ENCODE data around the gene EFCAB6. TPM values are rescaled to one million over a fixed set of nuclear protein-coding genes. Genes with fewer than 3 reads are reported as not detected.

The EFCAB6 gene
- polyA plus RNA-seq, 3 donors = not detected

DNA sequence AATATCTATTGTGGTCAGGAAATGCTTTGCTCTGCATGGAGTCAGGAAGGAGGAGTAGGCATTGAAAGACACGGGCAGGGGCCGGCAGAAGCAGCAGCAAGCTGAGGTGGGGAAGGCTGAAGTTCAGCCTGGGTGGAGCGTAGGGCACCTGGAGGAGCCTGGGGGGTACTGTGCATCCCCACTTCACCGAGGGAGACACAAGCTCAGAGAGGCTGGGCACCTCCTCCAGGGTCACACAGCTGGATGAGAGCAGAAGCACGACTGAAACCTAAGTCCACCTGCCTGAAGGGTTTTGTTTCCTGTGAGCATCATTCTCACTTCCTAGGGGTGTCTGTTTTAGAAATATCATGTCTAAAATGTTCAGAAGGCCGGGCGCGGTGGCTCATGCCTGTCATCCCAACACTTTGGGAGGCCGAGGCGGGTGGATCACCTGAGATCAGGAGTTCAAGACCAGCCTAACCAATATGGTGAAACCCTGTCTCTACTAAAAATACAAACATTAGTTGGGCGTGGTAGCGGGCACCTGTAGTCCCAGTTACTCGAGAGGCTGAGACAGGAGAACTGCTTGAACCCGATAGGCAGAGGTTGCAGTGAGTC lies 262.0 kb downstream of the EFCAB6 start:
- H3K27ac ChIP-seq (ENCODE audit: low read depth in 1 of 2, low read length in 2 of 2) = no peak overlapping the region
- Mint-ChIP-seq H3K9me3 (peaks cover 0 to 5% (median 0%) of the 10 kb centered on the region in 7 donors), H3K4me3 (no peak overlapping the region), H3K27ac (no peak overlapping the region), H3K27me3 (ENCODE audit: low read depth in 3 of 3) (peaks cover 2 to 8% (median 4%) of the 10 kb centered on the region in 3 donors), H3K36me3 (no peaks in the 10 kb centered on the region), H3K4me1 (no peaks in the 10 kb centered on the region)
- H3K4me3 ChIP-seq (replicated peaks in 1 of 3; ENCODE audit: low read depth in 2 of 3, low read length in 3 of 3) = no peak overlapping the region
- TF ChIP-seq, protein P1, sequence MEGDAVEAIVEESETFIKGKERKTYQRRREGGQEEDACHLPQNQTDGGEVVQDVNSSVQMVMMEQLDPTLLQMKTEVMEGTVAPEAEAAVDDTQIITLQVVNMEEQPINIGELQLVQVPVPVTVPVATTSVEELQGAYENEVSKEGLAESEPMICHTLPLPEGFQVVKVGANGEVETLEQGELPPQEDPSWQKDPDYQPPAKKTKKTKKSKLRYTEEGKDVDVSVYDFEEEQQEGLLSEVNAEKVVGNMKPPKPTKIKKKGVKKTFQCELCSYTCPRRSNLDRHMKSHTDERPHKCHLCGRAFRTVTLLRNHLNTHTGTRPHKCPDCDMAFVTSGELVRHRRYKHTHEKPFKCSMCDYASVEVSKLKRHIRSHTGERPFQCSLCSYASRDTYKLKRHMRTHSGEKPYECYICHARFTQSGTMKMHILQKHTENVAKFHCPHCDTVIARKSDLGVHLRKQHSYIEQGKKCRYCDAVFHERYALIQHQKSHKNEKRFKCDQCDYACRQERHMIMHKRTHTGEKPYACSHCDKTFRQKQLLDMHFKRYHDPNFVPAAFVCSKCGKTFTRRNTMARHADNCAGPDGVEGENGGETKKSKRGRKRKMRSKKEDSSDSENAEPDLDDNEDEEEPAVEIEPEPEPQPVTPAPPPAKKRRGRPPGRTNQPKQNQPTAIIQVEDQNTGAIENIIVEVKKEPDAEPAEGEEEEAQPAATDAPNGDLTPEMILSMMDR (IDR thresholded peaks at IDR 0.05) = no peak
- H3K79me2 ChIP-seq (ENCODE audit: insufficient read depth, low read length) = no peaks in the 10 kb centered on the region
- WGBS (ENCODE audit: insufficient coverage) = 76% methylated on average over 5 of the region's 14 CpGs
- H3K4me2 ChIP-seq (replicated peaks; ENCODE audit: extremely low read depth, low read length, poor library complexity, severe bottlenecking) = no peak overlapping the region
- no peak overlapping the region for H3K9ac ChIP-seq (ENCODE audit: insufficient read depth, low read length, poor library complexity, severe bottlenecking)
- no peak for DNase-seq
- no peaks in the 10 kb centered on the region for H4K20me1 ChIP-seq (ENCODE audit: insufficient read depth, low read length)
- no peaks in the 10 kb centered on the region for H3K36me3 ChIP-seq (replicated peaks in 1 of 2; ENCODE audit: control insufficient read depth in 1 of 2, insufficient read depth in 2 of 2, low read length in 2 of 2)
- no peak overlapping the region for H2AFZ ChIP-seq (ENCODE audit: insufficient read depth, low read depth, low read length, poor library complexity, severe bottlenecking)
- intact Hi-C loops (cut with micrococcal nuclease) = no loop called here
- H3K9me3 ChIP-seq (replicated peaks in 1 of 2; ENCODE audit: control insufficient read depth in 1 of 2, insufficient read depth in 1 of 2, low read length in 2 of 2) = no peaks in the 10 kb centered on the region
- H3K27me3 ChIP-seq (ENCODE audit: control insufficient read depth in 2 of 2, insufficient read depth in 2 of 2, low read length in 2 of 2) = no peaks in the 10 kb centered on the region
- H3K4me1 ChIP-seq (ENCODE audit: control insufficient read depth in 1 of 2, insufficient read depth in 2 of 2, low read length in 2 of 2) = no peaks in the 10 kb centered on the region

DNA sequence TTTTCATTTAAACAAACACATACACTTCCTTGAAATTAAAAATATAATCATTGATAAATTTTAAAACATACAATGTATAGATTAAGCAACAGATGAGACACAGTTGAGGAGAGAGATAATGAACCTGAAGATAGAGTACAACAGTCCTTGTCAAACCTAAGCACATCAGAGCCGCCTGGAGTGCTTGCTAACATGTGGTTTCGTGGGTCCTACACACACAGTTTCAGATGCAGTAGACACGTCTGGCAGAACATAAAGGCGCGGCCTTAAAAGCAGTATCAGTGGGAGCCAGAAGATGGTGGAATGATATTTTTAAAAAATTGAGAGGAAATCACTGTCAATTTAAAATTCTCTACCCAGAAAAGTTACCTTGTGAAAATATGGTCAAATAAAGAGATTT lies 265.9 kb downstream of the EFCAB6 start:
- H3K27ac ChIP-seq (ENCODE audit: low read depth in 1 of 2, low read length in 2 of 2) = no peak overlapping the region
- no peaks in the 10 kb centered on the region for H3K36me3 Mint-ChIP-seq
- H2AFZ ChIP-seq (ENCODE audit: insufficient read depth, low read depth, low read length, poor library complexity, severe bottlenecking) = no peak overlapping the region
- no peak overlapping the region for H3K4me2 ChIP-seq (replicated peaks; ENCODE audit: extremely low read depth, low read length, poor library complexity, severe bottlenecking)
- no peaks in the 10 kb centered on the region for H4K20me1 ChIP-seq (ENCODE audit: insufficient read depth, low read length)
- H3K4me1 Mint-ChIP-seq = no peaks in the 10 kb centered on the region
- intact Hi-C loops (cut with micrococcal nuclease) = no loop called here
- H3K9ac ChIP-seq (ENCODE audit: insufficient read depth, low read length, poor library complexity, severe bottlenecking) = no peak overlapping the region
- H3K79me2 ChIP-seq (ENCODE audit: insufficient read depth, low read length) = no peaks in the 10 kb centered on the region
- H3K9me3 Mint-ChIP-seq = no peaks in the 10 kb centered on the region
- no peak overlapping the region for H3K4me3 ChIP-seq (replicated peaks in 1 of 3; ENCODE audit: low read depth in 2 of 3, low read length in 3 of 3)
- no peak overlapping the region for H3K27ac Mint-ChIP-seq
- no peak for DNase-seq
- H3K4me1 ChIP-seq (ENCODE audit: control insufficient read depth in 1 of 2, insufficient read depth in 2 of 2, low read length in 2 of 2) = no peaks in the 10 kb centered on the region
- no peaks in the 10 kb centered on the region for H3K9me3 ChIP-seq (replicated peaks in 1 of 2; ENCODE audit: control insufficient read depth in 1 of 2, insufficient read depth in 1 of 2, low read length in 2 of 2)
- H3K27me3 ChIP-seq (ENCODE audit: control insufficient read depth in 2 of 2, insufficient read depth in 2 of 2, low read length in 2 of 2) = no peaks in the 10 kb centered on the region
- no peaks in the 10 kb centered on the region for H3K36me3 ChIP-seq (replicated peaks in 1 of 2; ENCODE audit: control insufficient read depth in 1 of 2, insufficient read depth in 2 of 2, low read length in 2 of 2)
- TF ChIP-seq, protein P1 (IDR thresholded peaks at IDR 0.05) = no peak
- no peak overlapping the region for H3K4me3 Mint-ChIP-seq
- H3K27me3 Mint-ChIP-seq (ENCODE audit: low read depth in 3 of 3) = peaks cover 2 to 10% (median 4%) of the 10 kb centered on the region in 3 donors
- 100% methylated on average over 1 of the region's 5 CpGs for WGBS (ENCODE audit: insufficient coverage)

Measured in CD14-positive monocyte (primary cell).